ENCODE data around the gene NCBP1. TPM values are rescaled to one million over a fixed set of nuclear protein-coding genes. Genes with fewer than 3 reads are reported as not detected.

The NCBP1 gene, protein sequence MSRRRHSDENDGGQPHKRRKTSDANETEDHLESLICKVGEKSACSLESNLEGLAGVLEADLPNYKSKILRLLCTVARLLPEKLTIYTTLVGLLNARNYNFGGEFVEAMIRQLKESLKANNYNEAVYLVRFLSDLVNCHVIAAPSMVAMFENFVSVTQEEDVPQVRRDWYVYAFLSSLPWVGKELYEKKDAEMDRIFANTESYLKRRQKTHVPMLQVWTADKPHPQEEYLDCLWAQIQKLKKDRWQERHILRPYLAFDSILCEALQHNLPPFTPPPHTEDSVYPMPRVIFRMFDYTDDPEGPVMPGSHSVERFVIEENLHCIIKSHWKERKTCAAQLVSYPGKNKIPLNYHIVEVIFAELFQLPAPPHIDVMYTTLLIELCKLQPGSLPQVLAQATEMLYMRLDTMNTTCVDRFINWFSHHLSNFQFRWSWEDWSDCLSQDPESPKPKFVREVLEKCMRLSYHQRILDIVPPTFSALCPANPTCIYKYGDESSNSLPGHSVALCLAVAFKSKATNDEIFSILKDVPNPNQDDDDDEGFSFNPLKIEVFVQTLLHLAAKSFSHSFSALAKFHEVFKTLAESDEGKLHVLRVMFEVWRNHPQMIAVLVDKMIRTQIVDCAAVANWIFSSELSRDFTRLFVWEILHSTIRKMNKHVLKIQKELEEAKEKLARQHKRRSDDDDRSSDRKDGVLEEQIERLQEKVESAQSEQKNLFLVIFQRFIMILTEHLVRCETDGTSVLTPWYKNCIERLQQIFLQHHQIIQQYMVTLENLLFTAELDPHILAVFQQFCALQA
- 17.2 and 31.7 TPM in 2 replicates for total RNA-seq

DNA sequence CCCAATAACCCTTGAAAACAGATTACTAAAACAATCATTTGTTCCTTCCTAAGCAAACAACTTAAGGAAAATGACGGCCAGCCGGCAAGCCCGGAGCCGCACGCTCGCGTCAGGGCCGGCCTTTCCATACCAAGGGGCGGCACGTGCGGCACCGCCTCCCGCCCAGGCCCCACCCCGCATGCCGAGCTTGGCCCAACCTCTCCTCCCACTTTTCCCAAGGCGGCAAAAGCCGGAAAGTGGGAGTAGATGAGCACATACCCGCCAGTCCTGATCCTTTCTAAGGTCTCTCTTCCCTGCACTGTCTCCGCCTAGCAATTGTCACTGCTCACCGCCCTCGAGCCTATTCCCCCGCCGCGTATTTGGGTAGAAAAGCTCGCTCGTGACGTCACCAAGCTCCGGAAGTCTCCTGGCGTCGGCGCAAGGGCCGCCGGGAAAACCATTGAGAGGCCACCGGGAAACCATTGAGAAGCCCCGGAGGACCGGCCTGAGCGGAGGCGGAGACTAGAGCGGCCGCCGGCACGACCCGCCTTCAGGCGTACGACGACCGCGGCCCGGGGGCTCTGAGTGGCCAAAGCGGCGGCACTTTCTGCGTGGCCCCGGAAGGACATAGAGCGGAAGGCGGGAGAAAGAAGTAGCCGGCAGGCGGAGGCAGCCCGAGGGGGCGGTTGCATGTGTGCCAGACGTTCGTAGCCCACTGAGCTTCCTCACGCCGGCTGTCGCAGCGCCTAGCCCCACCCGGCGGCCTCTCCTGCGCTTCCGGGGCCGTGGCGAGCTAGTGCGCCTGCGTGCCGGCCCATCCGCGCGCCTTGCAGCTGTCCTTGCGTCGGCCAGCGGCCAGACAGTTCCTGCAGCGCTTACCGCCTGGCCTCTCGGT is at the start of gene NCBP1, which contains the start of gene TSTD2:
Gene NCBP1 (plus strand): TSS at position 837 of the 874 bp plus-strand sequence. CDS start 61 bp downstream, outside the sequence.
Gene TSTD2 (minus strand): TSS at position 384 of the 874 bp plus-strand sequence. CDS start 5,806 bp downstream, outside the sequence.

DNA sequence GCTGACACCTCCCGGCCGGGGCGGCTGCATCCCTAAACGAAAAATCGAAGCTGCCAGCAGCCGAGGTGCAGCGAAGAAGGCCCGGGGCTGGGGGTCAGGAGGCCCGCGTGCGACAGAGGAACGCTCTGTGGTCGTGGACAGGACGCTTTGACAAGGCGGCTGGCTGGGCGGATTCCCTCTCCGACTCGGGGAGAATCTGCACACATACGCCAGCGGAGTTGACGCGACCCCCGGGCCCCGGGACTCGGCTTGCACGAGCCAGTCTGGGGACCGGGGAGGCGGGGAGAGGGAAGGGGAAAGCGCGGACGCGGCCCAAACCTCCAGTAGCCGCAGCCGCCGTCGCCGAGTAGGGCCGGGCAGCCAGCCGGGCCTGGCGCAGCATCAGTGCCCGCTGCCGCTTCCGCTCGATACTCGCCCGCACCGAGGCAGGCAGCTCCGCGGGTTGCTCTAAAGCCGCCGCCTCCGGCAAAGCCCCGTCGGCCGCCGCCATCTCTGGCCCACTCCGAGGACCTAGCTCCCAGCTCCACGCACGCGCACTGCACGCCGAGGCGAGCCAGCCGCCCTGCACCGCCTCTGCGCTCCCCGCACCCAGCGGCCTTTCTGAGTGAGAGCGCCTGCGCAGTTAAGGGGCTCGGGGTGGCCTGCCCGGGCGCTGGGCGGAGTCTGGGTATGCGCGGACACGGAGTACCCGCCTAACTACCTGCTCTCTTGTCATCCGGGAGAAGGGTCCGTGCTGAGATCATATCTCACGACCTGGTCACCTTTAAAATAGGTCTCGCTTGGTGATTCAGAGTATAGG is 63.4 kb downstream of the NCBP1 start, which contains the start of gene XPA:
Gene XPA (minus strand): TSS at position 538 of the 799 bp plus-strand sequence. CDS start 48 bp downstream, at position 490.

Other genes with a start within 250 kb of the NCBP1 start
- gene TDRD7, start 221.7 kb upstream of the NCBP1 start, total RNA-seq, result 16.1 and 18.0 TPM in 2 replicates
- 0.87 and 1.1 TPM in 2 replicates for gene TMOD1, start 132.2 kb upstream of the NCBP1 start, total RNA-seq
- gene TSTD2, start 453 bp upstream of the NCBP1 start, total RNA-seq, result 12.6 and 13.8 TPM in 2 replicates
- 10.4 and 12.0 TPM in 2 replicates for gene XPA, start 63.5 kb downstream of the NCBP1 start, total RNA-seq
- gene FOXE1, start 219.4 kb downstream of the NCBP1 start, total RNA-seq, result not detected in 2 replicates

All from dermis lymphatic vessel endothelial cell (primary cell).